HT1080 (cell line): ENCODE results near the gene DNPH1. TPM values are rescaled to one million over a fixed set of nuclear protein-coding genes. Genes with fewer than 3 reads are reported as not detected.

Source experiments
- DNase-seq: peaks from one replicate; pipeline ENCODE4 v3.0.0-alpha.2; 2015; ENCODE audit warnings: low read depth
- total RNA-seq: library from RNA; depleted of rRNA; stranded (reverse); fragments of >200 nt; shearing (Covaris generic); gene quantifications from 2 replicates; pipeline ENCODE4 v1.2.3, GENCODE V29; 2014

Gene DNPH1
- total RNA-seq, 1 experiment from 2014 or later = 92.6 TPM

DNA sequence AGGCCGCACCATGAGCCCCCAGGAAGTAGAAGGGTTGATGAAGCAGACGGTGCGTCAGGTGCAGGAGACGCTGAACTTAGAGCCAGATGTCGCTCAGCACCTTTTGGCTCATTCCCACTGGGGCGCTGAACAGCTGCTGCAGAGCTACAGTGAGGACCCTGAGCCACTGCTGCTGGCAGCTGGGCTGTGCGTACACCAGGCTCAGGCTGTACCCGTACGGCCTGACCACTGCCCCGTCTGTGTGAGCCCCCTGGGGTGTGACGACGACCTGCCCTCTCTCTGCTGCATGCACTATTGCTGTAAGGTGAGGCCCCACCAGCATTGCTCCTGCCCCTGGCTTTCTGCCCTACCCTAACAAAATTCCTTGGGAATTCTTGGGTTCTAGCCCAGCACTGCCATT lies 13.1 kb downstream of the DNPH1 start:
- no peak for DNase-seq

DNA sequence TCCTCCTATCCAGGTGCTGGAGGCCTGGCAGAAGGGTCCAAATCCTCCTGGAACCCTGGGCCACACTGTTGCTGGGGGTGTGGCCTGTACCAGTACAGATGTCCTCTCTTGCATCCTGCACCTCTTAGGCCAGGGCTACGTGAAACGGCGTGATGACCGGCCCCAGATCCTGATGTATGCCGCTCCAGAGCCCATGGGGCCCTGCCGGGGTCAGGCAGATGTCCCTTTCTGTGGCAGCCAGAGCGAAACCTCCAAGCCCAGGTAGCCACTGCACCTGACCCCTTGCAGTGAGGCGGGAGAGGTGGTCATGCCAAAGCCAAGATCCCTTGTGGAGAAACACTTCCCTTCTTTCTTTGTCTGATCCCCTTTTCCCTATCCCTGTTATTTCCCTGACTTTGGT lies 14.2 kb downstream of the DNPH1 start:
- DNase-seq = no peak

DNA sequence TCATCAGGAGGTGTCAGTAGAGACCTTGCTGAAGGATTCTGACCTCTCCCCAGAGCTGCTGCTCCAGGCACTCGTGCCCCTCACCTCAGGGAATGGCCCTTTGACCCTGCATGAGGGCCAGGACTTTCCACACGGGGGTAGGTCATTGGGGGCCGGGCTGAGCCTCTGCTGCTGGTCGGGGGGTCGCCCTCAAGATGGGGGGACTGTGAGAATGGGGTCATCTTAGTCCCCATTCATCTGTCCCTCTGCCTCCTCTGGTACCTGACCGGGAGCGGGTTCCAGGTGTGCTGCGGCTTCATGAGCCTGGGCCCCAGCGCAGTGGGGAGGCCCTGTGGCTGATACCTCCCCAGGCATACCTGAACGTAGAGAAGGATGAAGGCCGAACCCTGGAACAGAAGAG lies 15.8 kb downstream of the DNPH1 start:
- DNase-seq = no peak

DNA sequence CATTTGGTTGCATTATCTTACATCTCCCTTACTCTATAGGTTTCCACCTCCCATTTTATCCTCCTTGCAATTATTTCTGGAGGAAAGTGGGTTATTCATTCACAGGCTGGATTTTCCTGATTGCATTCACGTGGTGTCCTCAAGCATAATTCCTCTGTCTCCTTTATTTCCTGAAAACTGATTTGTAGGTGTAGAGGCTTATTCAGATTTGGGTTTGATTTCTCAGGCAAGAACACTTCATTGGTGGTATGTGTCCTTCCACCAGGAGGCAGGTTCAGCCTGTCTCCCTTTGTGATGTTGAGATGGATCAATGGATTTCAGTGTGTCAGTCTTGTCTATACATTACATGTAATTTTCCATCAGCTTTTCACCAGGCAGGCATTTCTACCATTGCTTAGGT lies 17.3 kb downstream of the DNPH1 start:
- no peak for DNase-seq

DNA sequence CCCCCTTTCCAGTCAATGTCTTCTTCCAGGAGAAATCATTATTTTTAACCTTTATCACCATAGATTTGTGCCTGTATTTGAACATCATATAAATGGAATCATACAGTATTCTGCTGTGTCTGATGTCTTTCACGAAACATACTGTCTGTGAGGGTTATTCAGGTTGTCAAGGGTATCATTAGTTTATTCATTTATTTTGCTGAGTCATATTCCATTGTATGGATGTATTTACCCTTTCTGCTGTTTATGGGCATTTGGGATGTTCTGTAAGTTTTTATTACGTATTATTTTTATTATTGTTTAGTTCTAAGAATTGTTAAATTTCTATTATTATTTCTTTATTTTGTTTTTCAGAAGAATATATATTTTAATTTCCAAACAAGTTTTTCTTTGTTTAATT lies 22.0 kb downstream of the DNPH1 start:
- no peak for DNase-seq

DNA sequence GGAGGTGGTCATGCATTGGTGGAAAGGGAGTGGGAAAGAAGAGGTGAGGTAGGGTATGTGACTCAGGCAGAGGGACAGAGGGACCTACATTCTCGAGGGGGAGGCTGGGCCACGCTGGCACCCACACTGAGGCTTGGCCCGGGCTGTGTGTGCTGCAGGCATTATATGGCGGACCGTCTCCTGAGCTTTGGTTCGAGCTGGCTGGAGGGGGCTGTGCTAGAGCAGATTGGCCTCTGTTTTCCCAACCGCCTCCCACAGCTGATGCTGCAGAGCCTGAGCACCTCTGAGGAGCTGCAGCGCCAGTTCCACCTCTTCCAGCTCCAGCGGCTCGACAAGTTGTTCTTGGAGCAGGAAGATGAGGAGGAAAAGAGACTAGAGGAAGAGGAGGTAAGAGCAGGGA lies 23.4 kb downstream of the DNPH1 start:
- DNase-seq = no peak

DNA sequence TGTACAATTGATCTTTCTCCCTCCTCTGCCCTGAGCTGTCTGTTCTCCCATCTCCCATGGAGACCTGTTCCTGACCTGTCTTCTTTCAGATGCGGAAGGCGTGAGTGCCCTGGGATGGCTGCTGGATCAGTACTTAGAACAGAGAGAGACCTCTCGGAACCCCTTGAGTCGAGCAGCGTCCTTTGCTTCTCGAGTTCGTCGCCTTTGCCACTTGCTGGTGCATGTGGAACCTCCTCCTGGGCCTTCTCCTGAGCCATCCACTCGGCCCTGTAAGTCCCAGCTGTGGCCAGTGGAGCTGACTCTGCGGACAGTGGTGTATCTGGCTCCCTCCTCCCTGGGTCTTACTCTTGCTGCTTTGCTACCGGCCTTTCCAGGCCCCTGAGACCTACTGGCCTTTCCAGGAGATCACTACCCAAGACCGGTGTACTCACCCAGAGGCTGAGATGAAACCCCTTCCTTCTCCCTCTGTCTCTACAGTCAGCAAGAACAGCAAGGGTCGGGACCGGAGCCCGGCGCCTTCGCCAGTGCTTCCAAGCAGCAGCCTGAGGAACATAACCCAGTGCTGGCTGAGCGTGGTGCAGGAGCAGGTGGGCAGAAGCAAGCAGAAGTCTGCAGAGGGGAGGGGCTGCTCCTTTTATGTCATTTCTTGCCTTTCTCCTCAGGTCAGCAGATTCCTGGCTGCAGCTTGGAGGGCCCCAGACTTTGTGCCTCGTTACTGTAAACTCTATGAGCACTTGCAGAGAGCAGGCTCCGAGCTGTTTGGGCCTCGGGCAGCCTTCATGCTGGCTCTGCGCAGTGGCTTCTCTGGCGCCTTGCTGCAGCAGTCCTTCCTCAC lies 24.8 kb downstream of the DNPH1 start:
- no peak for DNase-seq

DNA sequence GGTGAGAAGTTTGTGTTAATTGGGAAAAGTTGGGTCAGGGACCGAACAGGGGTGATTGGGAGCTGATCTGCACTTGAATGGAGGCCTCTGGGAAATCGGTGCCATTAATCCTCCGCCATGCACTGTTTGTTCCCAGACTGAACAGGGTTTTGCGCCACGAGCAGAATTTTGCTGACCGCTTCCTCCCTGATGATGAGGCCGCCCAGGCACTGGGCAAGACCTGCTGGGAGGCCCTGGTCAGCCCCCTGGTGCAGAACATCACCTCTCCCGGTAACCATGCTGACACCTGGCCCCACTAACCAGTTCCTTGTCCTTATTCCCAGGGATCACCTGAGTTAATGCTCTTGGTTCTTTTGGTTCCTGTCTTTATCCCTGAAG lies 25.6 kb downstream of the DNPH1 start:
- no peak for DNase-seq

DNA sequence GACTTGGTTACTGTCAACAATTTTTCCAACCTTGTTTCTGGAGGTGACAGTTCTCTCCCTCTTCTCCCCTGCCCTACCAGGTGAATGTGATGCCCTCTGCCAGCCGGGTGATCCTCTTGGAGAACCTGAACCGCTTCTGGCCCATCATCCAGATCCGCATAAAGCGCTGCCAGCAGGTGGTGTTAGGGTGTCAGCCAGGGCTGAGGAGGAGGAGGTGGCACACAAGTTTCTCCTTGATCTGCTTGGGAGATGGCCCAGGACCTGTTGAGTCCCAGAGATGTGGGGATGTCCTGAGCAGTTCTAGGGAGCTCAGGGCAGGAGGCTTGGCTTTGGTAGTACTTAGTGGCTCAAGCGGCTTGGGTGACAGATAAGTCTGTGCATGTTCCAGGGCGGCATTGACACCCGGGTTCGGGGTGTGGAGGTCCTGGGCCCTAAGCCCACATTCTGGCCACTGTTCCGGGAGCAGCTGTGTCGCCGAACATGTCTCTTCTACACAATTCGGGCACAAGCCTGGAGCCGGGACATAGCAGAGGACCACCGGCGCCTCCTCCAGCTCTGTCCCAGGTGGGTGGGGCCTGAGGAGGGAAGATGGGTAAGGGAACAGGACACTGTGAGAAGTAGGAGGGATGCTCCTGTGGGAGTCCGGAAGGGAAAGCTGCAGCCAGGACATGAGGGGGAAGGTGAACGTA lies 26.1 kb downstream of the DNPH1 start:
- no peak for DNase-seq

DNA sequence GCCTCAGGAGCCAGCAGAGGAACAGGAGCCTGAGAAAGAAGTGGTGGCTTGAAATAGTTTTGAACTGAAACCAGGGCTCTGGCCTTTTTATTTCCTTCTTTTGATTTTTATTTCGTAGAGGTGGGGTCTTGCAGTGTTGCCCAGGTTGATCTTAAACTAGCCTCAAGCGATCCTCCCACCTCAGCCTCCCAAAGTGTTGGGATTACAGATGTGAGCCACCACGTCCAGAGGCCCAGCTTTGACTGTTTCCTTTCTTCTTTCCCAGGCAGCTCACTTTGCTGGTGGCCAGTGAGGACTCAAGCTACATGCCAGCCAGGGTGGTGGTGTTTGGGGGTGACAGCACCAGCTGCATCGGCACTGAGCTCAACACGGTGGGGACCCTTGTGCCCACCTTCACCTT lies 26.8 kb downstream of the DNPH1 start:
- no peak for DNase-seq

DNA sequence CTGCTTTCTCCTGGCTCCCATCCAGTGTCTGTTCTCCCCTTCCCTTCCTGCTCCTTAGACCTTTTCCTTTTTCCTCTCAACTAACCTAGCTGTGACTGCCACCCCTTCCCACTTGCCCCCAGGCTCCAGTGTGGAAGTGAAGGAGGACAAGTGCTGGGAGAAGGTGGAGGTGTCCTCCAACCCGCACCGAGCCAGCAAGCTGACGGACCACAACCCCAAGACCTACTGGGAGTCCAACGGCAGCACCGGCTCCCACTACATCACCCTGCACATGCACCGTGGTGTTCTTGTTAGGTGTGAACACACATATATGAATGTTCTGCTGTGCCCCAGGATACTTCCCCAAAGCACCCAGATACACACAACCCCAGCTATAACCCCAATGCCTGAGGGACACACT lies 28.7 kb downstream of the DNPH1 start:
- no peak for DNase-seq

DNA sequence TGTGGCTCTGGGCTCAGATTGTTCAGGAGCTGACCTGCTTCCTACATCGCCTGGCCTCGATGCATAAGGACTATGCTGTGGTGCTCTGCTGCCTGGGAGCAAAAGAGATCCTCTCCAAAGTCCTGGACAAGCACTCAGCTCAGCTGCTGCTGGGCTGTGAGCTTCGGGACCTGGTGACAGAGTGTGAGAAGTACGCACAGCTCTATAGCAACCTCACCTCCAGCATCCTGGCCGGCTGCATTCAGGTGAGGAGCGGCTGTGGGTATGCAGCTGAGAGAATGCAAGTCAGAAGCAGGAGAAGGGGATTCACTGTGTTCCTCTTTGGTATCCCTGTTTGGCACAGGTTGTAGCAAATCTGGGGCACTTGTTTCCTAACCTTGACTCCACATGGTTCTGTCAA lies 29.4 kb downstream of the DNPH1 start:
- DNase-seq = no peak

DNA sequence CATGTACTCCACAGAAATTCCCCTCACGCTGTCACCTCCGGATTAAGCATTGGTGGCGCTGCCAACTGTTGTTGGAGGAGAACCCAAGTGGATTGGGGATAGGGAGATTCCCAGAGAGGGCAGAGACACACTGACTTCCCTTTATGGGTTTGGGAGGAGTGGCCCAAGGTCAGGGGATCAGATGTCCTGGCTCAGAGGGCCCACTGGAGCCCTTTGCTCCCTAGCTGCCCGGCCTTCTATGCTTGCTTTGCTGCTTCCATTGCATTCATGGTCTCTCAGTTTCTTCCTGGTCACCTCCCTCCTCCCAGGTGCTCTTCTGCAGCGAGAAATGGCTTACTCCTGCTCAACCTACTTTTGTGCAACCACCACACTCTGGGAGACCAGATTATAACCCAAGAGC lies 32.9 kb downstream of the DNPH1 start:
- DNase-seq = no peak

DNA sequence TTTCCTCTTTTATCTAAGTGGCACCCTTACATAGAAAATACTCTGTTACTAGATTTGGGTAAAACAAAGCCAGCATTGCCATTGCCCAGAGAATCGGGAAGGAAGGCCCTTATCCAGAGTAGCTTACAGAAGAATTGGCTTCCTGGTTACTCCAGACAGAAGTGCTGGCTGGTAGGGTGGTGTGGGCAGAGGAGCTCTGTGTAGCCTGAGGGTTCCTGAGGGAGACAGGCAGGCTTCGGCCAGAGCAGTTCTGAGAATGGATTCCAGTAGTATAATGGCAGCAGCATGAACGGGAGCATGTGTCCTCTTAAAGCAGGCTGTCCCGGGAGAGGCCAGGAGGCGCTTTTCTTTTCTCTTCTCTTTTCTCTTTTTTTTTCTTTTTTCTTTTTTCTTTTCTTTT lies 35.4 kb downstream of the DNPH1 start:
- DNase-seq = no peak

DNA sequence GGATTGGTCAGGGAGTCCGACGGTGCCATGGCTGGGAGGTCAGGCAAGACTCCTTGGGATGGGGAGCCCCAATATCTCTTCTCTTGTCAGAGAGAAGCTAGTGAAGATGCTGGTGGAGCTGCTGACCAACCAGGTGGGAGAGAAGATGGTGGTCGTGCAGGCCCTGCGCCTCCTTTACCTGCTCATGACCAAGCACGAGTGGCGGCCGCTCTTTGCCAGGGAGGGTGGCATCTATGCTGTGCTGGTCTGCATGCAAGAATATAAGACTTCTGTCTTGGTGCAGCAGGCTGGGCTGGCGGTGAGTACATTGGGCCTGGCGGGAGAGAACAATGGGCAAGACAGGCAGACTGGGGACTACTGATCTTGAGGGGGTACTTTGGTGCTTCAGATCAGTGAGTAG lies 36.4 kb downstream of the DNPH1 start:
- no peak for DNase-seq

DNA sequence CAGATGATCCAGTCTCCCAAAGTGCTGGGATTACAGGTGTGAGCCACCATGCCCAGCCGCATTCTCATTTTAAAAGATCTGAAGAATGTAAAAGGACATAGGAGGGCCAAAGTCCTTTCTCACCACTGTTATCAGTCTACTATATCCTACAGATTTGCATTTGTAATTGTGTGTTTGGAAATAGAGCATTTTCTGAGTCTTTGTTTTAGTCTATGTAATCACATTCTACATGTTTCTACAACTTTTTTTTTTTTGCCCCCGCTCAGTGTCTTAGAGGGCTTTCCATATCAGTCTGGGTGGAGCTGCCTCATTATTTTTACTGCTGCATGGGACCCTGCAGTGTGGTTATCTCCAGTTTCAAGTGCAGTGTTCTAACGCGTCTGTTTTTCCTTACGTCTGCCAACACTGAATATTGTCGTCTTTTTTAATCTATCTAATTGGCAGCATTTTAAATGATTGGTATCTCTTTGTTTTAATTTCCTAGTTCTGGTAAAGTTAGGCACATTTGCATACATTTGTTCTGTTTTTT lies 39.4 kb downstream of the DNPH1 start:
- DNase-seq = no peak

DNA sequence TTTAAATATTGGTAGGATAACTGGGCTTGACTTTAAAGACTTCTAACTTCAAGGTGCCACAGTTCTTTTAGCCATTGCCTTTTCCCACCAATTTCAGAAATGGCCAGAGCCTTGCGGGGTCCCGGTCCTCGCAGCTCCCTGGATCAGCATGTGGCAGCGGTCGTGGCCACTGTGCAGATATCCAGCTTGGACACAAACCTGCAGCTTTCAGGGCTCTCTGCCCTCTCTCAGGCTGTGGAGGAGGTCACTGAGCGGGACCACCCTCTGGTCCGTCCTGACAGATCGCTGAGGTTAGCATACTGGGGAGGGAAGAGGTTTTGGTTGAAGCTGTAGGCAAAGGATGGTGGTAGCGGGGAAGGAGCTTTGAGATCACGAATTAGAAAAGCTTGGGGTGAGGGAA lies 40.9 kb downstream of the DNPH1 start:
- DNase-seq = no peak

DNA sequence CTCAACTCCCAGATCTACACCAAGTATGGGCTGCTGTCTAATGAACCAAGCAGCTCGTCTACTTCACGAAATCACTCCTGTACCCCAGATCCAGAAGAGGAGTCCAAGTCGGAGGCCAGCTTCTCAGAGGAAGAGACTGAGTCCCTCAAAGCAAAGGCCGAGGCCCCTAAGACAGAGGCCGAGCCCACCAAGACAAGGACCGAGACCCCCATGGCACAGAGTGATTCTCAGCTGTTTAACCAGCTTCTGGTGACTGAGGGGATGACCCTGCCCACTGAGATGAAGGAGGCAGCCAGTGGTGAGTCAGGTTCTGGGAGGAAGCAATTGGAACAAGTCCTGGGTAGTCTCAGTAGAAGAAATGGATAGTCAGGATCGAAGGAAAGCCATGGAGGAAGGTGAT lies 41.5 kb downstream of the DNPH1 start:
- no peak for DNase-seq

DNA sequence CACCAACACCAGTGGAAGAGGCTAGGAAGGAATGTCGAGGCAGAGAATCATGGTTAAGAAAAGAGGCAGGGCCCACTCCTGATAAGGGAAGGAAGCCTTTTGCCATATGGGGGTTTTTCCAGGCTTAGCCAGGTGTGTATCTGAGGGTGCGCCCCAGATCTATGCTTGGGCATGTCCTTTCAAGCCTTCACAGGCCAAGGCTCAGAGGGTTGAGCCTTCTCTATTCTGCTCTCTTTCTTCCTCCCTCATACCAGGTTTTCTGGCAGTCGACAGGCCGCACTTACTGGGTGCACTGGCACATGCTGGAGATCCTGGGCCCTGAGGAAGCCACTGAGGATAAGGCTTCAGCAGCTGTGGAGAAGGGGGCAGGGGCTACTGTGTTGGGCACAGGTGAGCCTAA lies 42.6 kb downstream of the DNPH1 start:
- DNase-seq = no peak

DNA sequence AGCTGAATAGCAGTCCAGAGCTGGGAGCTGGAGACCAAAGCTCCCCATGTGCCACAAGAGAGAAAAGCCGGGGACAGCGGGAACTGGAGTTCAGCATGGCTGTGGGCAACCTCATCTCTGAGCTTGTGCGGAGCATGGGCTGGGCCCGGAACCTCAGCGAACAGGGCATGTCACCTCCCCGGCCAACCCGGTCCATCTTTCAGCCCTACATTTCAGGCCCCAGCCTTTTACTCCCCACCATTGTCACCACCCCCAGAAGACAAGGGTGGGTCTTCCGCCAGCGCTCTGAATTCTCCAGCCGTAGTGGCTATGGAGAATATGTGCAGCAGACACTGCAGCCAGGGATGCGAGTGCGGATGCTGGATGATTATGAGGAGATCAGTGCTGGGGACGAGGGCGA lies 43.3 kb downstream of the DNPH1 start:
- no peak for DNase-seq

DNA sequence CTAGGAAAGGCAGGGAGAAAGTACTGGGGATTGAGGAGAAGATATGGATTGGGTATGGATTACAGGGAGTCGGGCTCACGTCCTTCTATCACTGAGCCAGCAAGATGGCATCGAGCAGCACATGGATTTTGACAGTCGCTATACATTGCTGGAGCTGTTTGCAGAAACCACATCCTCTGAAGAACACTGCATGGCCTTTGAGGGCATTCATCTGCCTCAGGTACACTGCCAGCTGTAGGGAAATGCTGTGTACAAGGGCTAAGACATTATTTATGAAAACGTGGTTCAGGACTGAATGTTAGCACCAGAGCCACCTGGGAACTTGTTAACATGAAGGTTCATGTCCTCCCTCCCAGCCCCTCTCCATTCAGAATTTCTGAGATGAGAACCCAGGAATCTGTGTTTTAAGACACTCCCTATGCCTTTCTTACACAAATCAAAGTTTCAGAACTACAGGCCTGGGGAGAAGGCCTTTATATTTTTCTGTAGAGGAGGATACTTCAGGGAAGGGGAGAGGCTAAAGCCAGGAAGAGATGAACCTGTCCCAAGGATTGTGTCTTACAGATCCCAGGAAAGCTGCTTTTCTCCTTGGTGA lies 43.8 kb downstream of the DNPH1 start:
- no peak for DNase-seq

DNA sequence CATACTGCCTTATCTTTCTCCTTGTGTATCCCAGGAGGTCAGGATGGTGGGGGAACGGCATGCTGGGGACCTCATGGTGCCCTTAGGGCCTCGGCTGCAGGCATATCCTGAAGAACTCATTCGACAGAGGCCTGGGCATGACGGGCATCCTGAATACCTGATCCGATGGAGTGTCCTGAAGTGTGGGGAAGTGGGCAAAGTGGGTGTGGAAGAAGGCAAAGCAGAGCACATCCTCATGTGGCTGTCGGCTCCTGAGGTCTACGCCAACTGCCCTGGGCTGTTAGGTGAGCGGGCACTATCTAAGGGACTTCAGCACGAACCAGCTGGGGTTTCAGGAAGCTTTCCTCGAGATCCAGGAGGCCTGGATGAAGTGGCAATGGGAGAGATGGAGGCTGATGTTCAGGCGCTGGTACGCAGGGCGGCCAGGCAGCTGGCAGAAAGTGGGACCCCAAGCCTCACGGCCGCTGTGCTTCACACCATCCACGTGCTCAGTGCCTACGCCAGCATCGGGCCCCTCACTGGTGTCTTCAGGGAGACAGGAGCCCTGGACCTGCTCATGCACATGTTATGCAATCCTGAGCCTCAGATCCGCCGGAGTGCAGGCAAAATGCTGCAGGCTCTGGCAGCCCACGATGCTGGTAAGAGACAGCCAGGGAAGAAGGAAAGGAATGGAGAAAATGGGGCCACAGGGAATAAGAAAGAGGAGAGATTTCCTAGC lies 44.9 kb downstream of the DNPH1 start:
- DNase-seq = no peak
